Adipocyte (in vitro differentiated cells): ENCODE measurements around the gene P3R3URF.

Experiments used
- DNase-seq: peaks from one replicate; pipeline ENCODE4 v3.0.0-alpha.2; 2015; ENCODE audit warnings: low read depth
- H3K27me3 ChIP-seq: replicated peaks from 2 replicates; pipeline ENCODE4 v1.7.0; 2013; ENCODE audit warnings: mild to moderate bottlenecking, low read length, moderate library complexity; ENCODE audit not compliant: control insufficient read depth, insufficient read depth
- H3K36me3 ChIP-seq: 2 replicates; pipeline ENCODE4 v1.7.0; 2013; ENCODE audit warnings: low read length, mild to moderate bottlenecking, moderate library complexity; ENCODE audit not compliant: control insufficient read depth, insufficient read depth, severe bottlenecking
- H3K4me1 ChIP-seq: 2 replicates; pipeline ENCODE4 v1.7.0; 2013; ENCODE audit warnings: mild to moderate bottlenecking, low read length, moderate library complexity; ENCODE audit not compliant: control insufficient read depth, insufficient read depth
- H3K4me3 ChIP-seq: 2 replicates; pipeline ENCODE4 v1.7.0; 2013; ENCODE audit warnings: mild to moderate bottlenecking, low read length, moderate library complexity
- H3K9ac ChIP-seq: 2 replicates; pipeline ENCODE4 v1.7.0; 2013; ENCODE audit warnings: mild to moderate bottlenecking, low read length, moderate library complexity
- H3K9me3 ChIP-seq: 2 replicates; pipeline ENCODE4 v1.7.0; 2013; ENCODE audit warnings: mild to moderate bottlenecking, low read length, moderate library complexity; ENCODE audit not compliant: control insufficient read depth

Gene P3R3URF

DNA sequence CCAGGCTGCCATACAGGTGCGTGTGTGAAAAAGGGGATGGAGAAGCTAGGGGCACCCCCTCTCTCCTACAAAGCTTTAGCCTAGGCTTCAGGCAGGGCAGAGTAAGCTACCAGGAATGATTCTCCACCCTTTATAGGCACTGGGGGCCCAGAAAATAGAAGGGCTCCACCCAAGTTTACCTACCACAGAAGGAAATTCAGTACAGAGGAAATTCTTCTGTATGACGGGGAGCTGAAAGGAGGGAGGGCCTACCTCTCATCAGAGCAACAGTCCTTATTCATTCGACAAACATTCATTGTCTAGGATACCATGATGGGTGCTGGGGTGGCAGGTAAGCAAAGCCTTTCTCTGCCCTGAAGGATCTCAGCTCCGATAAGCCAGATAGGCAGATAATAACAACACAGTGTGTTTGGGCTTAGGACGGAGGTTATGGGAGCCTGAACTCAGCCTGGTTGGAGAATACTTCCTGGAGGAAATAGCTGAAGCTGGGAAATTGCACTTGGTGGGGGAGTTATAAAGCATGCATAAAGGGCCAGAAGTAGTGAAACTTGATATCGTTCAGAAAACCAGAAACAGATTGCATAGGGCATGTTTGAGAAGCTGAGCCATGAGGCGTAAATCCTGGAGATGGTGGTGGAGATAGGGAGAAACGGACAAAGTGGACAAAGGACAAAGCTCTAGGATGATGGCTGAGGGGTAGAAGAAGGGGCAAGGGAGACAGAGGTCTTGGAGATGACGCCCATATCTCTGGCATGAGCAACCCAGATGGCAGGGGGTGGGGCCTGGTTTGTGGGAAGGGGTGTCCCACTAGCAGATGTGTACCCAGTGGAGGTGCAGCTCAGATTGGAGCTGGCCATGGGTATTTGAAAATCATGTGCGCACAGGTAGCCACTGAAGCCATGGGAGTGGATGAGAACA lies 5.3 kb upstream of the P3R3URF start:
- no peak overlapping the region for H3K9ac ChIP-seq
- no peaks in the 10 kb centered on the region for H3K9me3 ChIP-seq
- no peaks in the 10 kb centered on the region for H3K27me3 ChIP-seq
- H3K4me1 ChIP-seq: peaks cover 15% of the 10 kb centered on the region
- no peaks in the 10 kb centered on the region for H3K36me3 ChIP-seq
- no peak overlapping the region for H3K4me3 ChIP-seq
- peak; percentile 83 for DNase-seq

DNA sequence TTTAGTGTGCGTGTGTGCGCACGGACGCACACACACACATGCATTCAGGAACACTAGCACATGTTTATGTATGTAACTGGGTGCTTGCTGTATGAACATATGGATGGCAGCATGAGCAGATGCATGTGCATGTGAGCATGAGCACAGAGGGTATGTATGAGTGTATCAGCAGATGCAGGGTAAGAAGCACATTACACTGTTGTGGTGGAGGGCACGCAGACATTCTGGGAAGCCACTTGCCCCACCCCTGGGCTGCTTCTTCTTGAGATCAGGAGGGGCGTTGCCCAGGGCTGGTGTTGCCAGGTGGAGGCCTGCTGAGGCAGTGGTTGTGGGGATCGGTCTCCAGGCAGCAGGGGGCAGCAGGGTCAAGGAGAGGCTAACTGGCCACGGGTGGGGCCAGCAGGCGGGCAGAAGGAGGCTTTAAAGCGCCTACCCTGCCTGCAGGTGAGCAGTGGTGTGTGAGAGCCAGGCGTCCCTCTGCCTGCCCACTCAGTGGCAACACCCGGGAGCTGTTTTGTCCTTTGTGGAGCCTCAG lies 3.9 kb upstream of the P3R3URF start:
- H3K36me3 ChIP-seq: no peaks in the 10 kb centered on the region
- no peaks in the 10 kb centered on the region for H3K27me3 ChIP-seq
- H3K9me3 ChIP-seq: no peaks in the 10 kb centered on the region
- peaks cover 17% of the 10 kb centered on the region for H3K4me1 ChIP-seq
- no peak overlapping the region for H3K9ac ChIP-seq
- H3K4me3 ChIP-seq: no peak overlapping the region
- no peak for DNase-seq

DNA sequence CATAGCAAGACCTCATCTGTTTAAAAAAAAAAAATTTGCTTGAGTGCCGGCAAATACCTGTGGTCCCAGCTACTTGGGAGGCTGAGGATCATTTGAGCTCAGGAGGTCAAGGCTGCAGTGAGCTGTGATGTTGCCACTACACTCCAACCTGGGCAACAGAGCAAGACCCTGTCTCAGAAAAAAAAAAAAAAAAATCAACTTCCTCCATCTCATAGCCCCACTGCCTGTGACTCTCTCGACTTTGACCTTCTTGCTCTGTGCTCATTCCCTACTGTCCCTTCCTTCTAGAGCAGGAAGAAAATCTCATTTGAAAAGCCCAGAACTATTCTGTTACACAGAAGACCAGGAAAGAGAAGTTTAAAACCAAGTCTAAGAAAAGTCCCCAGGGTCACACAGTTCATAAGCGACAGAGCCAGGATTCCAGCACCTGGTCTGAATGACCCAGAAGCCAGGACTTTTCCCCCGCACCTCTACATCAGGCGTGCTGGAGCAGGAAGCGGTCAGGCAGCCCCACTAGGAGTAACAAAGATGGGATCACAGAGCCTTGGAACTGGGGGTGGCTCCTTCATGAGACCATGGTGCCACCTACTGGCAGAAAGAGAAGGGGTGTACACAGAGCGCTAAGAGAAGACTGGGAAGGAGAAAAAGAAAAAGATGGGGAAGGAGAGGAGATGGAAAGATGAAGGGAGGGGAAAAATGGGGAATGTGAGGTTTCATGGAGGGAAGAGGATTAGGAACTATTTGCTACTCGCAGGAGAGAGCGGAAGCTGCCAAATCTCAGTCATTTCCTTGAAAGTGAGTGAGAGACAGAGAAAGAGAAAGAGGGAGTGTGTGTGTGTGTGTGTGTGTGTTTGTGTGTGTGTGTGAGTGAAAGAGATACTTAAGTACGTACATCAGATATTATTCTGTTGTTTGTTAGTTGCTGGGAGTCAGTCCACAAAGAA lies 3.1 kb upstream of the P3R3URF start:
- Histone ChIP-seq H3K36me3 (no peaks in the 10 kb centered on the region), H3K4me3 (no peak overlapping the region), H3K27me3 (no peaks in the 10 kb centered on the region), H3K4me1 (peaks cover 24% of the 10 kb centered on the region), H3K9ac (peak overlapping the region; percentile 30), H3K9me3 (no peaks in the 10 kb centered on the region)
- DNase-seq: peak; percentile 96

DNA sequence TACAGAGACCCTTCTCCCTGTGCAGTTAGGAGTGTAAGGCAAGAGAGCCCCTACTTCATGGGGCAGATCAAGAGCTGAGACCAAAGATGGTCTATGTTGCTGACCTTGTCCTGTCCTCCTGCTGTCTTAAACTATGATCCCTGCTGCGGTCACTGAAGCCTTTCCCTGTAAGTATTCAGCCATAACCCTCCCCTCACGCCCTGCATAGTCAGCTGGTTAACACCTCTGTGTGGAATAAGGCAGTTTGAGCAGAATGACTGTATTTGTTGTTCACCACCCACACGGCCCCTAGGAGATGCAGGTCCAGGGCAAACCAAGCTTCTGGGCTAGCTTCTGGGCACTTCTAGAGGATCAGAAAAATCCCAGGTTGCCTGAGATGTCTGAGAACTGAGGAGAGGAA lies 1.0 kb downstream of the P3R3URF start:
- Histone ChIP-seq H3K27me3 (peaks cover 8% of the 10 kb centered on the region), H3K4me1 (peaks cover 24% of the 10 kb centered on the region), H3K36me3 (no peaks in the 10 kb centered on the region), H3K9ac (peak overlapping the region; percentile 45), H3K4me3 (no peak overlapping the region), H3K9me3 (no peaks in the 10 kb centered on the region)
- no peak for DNase-seq

DNA sequence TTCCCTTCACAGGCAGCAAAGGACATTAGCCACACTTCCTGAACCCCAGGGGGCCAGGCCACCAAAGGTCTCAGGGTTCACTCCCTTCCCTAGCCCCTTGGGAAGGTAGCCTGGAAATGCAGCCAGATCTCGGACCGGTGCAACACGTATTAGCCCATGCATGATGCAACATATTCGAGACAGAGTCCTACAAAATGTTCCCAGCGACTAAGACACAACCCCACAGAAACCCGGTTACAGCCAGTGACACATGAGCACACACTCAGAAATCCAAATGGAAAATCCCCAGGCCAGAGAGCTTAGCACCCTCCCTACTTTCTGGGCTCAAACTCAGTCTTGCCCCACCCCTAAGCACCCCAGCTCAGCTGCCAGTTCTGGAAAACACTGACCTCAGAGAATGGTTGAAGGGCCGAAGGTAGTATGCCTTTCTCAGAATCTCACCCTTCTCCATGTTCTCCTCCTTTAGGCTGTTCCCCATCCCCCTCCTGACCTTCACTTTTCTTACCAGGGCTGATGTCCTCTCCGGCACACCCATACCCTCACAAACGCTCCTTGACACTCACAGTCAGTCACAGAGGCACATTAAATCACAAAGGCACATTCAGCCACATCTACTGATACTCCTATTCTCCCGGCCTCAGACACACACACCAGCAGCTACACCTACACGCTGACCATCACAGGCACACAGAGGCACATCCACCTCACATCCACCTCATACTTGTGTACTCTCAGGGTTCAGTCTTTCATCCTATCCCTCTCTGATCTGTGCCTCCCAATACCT lies 1.6 kb downstream of the P3R3URF start, which contains the start of gene TSPAN1:
Gene TSPAN1 (plus strand): TSS at position 640 of the 784 bp plus-strand sequence. CDS start 6,021 bp downstream, outside the sequence.
- peak; percentile 37 for DNase-seq
- peaks cover 14% of the 10 kb centered on the region for H3K27me3 ChIP-seq
- peak within 1 kb of the TSS; percentile 45 for H3K9ac ChIP-seq
- peaks cover 24% of the 10 kb centered on the region for H3K4me1 ChIP-seq
- no peaks in the 10 kb centered on the region for H3K36me3 ChIP-seq
- no peaks in the 10 kb centered on the region for H3K9me3 ChIP-seq
- peak within 1 kb of the TSS; percentile 15 for H3K4me3 ChIP-seq

DNA sequence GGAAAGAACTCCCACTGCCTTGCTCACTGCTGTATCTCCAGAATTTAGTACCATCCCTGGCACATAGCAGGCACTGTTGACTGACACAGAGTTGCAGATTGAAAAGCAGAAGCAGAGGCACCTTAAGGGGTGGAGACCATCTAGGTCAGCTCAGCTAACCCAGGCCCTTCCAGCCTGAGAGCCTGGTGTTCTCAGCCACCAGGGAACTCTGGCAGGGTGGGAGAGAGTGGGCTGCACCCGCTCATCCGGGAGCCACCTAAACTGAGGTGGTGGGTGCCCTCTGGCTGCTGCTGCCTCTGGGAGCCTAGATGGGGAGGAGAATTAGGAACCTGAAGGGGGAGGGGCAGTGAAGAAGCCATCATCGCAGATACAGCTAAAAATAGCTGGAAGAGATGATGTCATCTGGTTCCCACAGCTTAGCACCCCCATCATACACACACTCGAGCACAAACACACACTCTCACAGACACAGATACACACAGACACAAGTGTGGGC lies 2.9 kb downstream of the P3R3URF start:
- peaks cover 24% of the 10 kb centered on the region for H3K27me3 ChIP-seq
- no peak for DNase-seq
- H3K36me3 ChIP-seq: no peaks in the 10 kb centered on the region
- H3K4me1 ChIP-seq: peaks cover 24% of the 10 kb centered on the region
- H3K9ac ChIP-seq: no peak overlapping the region
- no peaks in the 10 kb centered on the region for H3K9me3 ChIP-seq
- no peak overlapping the region for H3K4me3 ChIP-seq

DNA sequence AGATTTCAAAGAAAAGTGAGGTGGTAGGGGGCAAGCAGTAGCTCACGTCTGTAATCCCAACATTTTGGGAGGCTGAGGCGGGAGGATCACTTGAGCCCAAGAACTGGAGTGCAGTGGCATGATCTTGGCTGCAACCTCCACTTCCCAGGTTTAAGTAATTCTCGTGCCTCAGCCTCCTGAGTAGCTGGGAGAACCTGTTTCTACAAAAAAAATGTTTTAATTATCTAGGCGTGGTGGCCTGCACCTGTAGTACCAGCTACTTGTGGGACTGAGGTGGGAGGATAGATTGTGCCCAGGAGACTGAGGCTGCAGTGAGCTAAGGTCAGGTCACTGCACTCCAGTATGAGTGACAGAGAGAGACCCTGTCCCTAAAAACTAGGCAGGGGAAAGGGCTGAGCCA lies 4.0 kb downstream of the P3R3URF start:
- no peak overlapping the region for H3K9ac ChIP-seq
- peaks cover 24% of the 10 kb centered on the region for H3K4me1 ChIP-seq
- no peaks in the 10 kb centered on the region for H3K9me3 ChIP-seq
- no peak overlapping the region for H3K4me3 ChIP-seq
- H3K27me3 ChIP-seq: peaks cover 29% of the 10 kb centered on the region
- H3K36me3 ChIP-seq: no peaks in the 10 kb centered on the region
- DNase-seq: no peak

DNA sequence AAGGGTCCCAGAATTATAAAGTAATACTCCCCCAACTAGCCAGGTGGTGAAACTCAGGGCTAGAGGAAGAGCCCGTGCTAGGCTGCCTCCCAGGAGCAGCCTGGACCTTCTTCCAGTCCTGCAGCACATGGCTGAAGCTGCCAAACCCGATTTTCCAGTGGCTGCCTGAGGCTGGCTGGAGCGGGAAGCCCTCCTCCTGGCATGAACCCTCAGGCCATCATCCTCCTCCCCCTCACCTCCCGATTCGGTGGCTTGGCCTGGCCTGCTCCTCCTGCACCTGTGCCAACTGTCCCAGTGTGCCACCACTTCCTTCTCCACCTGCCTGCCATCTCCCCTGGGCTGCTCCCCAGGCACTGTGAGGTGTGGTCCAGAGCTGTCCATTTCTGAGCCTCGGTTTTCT lies 4.4 kb downstream of the P3R3URF start:
- Histone ChIP-seq H3K27me3 (peaks cover 33% of the 10 kb centered on the region), H3K9me3 (no peaks in the 10 kb centered on the region), H3K36me3 (no peaks in the 10 kb centered on the region), H3K4me1 (peaks cover 27% of the 10 kb centered on the region), H3K4me3 (no peak overlapping the region), H3K9ac (no peak overlapping the region)
- DNase-seq: no peak

DNA sequence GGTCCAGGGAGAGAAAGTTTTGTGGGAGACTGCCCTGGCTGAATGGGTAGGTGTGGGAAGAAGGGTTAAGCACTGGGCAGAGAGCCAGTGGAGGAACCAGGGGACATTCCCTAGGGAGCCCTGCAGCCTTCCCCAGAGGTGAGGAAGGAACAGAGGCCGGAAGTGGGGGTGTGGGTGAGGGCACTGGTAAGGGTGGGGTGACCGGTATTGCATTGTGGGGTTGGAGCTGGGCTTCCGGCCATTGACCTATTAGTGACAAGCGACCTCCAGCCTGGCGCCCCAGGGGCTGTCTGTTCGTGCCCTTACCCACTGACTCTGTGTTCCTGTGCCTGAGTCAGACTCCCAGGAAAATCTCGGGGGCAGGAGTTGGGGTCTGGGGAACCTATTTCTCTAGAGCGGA lies 4.9 kb downstream of the P3R3URF start:
- Histone ChIP-seq H3K9me3 (no peaks in the 10 kb centered on the region), H3K4me3 (no peak overlapping the region), H3K9ac (no peak overlapping the region), H3K36me3 (no peaks in the 10 kb centered on the region), H3K27me3 (peaks cover 38% of the 10 kb centered on the region), H3K4me1 (peaks cover 27% of the 10 kb centered on the region)
- no peak for DNase-seq

DNA sequence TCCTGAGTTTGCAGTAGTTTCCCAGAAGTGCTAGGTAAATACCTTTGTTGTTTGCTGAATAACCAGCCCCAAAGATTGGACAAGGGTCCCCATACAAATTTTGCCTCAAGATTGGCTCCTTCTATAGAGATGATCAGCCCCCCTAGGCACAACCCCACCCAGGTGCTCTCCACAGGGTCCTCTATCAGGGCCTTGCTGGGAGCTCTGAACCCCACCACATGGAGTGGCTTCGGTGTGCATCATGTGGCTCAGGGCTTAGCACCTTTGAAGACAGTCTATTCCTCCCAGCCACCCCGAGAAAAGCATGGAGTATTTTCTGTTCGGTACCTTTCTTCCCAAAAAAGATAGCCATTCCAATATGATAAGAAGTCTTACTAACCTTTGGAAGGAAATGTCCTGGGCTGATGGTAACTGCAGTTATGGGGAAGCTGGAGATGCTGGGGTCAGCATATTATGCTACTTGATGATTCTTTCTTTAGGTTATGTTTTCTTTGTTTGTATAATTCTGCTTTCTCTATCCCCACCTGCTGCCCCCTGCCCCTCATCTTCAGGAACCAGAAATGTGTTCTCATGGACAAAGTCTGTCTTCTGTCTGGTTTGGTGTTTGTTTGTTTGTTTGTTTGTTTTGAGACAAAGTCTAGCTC lies 6.4 kb downstream of the P3R3URF start:
- H3K4me1 ChIP-seq: peaks cover 23% of the 10 kb centered on the region
- no peak for DNase-seq
- no peaks in the 10 kb centered on the region for H3K36me3 ChIP-seq
- H3K9me3 ChIP-seq: no peaks in the 10 kb centered on the region
- H3K9ac ChIP-seq: no peak overlapping the region
- H3K4me3 ChIP-seq: no peak overlapping the region
- peaks cover 42% of the 10 kb centered on the region for H3K27me3 ChIP-seq
